GM21737 (cell line): Measurements from ENCODE around the gene GLT8D2.

Source experiments
- ATAC-seq: cut with Tn5 transposase; IDR thresholded peaks from one replicate; pipeline ENCODE4 v1.9.1; 2021; ENCODE audit warnings: mild to moderate bottlenecking, moderate library complexity; ENCODE audit not compliant: unreplicated experiment

GLT8D2 gene, protein sequence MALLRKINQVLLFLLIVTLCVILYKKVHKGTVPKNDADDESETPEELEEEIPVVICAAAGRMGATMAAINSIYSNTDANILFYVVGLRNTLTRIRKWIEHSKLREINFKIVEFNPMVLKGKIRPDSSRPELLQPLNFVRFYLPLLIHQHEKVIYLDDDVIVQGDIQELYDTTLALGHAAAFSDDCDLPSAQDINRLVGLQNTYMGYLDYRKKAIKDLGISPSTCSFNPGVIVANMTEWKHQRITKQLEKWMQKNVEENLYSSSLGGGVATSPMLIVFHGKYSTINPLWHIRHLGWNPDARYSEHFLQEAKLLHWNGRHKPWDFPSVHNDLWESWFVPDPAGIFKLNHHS

DNA sequence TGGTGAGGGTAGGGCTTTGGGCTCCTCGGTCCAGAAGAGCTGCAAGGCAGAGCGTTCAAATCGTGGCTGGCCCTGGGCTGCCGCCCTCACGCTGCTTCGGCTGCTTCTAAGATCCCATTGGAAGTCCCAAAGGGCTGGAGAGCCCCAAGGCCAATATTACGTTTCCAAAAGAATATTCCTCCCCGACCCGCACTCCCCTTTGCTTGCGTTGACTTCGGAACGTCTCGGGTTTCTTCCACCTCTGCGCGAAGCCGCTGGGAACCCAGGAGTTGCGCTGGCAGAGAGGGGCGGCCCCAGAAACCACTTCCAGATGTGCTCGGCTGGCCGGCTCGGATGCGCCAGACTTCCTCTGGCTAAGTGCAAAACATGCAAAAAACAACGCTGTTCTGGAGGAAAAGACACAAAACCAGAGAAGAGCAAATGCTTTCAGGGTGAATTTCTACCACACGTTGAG lies at the start of gene GLT8D2:
TSS of gene GLT8D2 (minus strand) at position 285 of the 454 bp plus-strand sequence. CDS start 30,539 bp downstream, outside the sequence.
- ATAC-seq: no peak

DNA sequence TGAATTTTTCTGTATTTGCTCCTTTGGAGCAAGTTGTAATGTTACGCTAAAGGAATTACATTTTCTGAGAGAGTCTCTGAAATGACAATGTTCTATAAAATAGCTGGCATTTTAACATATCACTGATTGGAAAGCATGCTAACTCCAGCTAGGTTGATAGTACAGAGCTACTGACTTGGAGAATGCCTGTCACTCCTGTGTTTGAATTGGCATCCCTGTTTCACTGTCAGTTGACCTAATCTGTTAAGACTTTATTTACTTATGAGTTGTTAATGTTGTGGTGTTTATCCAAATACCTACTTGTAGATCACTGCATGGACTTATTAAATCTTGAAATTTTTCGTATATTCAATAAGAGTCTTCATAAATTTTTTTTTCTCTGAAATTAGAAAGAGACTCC lies 48.0 kb upstream of the GLT8D2 start:
- no peak for ATAC-seq

DNA sequence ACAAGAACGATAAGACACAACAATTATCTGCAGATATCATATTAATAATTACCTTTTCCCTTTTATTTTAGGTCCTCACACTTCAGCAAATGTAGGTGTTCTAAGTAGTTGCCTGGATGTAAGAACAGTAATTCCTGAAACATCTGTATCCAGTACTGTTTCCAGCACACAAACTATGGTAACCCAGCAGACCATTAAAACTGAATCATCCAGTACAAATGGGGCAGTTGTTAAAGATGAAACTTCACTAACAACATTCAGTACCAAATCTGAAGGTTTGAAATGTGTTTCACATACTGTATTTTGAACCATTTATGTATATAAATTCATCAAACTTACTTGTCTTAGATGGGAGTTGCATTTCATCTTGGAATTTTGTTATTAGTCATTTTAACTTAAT lies 45.3 kb upstream of the GLT8D2 start:
- no peak for ATAC-seq

DNA sequence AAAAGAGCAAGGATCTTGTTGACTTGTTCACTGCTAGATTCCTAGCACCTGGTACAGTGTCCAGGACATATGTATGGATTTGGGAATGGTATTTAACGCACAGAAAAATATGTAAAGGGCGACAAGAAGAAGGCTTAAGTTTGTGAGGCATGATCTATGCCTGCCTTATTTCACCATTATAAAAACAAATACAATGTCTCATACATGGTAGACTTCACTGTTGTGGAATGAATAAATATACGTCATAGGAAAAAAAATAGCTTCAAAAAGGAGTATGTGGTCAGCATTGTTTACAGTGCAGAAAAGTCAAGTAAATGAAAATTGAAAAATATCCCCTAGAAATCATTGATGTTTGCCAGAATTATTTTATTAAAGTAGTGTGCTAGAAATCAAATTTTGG lies 44.3 kb upstream of the GLT8D2 start:
- ATAC-seq: no peak

DNA sequence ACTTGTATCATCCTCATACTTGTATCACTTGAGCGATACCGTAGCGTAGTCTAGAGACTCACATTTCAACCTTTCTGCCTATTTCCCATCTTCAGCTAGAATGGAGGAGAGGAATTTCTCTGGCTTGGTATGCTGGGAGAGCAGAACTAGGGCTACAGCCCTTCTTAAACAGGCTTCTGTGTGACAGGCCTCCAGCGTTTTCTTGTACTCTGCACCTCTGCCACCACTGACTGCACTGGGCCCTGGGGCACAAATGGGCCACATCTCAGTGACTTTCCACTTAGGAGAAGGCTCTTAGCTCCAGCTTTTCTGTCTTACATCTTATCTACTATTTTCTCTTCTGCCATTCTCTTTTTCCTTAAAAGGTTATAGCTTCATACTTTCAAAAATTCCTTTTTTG lies 41.1 kb upstream of the GLT8D2 start:
- ATAC-seq: no peak

DNA sequence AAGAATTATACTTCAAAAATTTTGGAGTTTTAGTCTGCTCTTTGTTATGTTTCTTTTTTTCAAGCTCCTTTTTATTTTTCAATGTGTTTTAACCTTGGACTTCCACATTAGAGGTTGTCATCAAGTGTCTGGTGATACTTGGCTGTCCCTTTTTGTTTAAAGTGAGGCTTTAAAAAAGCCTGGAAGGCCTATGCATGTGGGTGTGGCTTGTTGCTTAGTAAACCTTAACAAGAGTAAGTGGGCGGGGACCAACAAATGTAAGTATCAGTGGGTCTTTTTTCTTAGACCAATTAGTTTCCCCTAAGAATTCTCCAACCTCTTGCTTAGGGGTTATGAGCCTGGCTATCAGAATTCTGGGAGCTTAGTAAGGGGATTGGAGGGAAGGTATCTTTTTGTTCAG lies 40.7 kb upstream of the GLT8D2 start:
- ATAC-seq: no peak

DNA sequence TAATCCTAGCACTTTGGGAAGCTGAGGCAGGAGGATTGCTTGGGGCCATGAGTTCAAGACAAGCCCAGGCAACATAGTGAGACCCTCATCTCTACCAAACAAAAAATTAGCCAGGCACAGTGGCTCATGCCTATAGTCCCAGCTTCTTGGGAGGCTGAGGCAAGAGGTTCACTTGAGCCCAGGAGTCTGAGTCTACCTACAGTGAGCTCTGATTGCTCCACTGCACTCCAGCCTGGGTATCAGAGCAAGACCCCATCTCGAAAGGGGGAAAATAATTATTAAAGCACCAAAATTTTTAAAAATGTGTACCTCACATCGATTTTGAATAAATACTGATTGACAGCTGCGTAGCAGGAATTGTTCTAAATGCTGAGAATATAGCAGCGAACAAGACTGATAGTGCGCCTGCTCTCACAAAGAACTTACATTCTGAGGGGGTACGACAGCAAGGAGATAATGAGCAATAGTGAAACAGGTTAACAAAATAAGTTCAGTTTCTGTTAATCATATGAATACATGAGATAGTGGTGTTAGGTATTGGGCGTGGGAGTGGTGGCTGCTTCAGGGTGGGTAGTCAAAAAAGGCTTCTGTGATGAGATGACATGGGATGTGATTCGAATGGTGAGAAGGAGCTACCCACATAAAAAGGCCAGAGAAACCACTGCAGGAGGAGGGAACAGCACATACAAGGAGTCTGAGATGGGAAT lies 33.9 kb upstream of the GLT8D2 start:
- no peak for ATAC-seq

DNA sequence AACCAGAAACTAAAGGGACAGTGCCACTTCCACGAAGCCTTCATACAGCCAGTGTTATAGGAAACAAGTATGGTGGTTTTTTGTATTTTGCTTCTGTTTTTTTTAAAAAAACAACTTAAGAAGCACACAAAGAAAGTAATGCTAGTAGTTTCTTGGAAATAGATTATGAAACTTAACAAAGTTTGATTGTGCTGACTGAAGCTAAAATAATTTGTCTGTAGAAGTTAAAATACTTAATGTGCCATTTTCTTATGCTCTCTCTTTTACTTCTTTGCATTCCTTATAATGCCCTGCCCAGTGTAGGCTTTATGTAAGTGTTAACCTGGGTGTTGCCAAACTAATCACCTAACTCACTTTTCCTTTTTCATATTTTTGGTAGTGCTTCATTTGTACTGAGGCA lies 30.8 kb upstream of the GLT8D2 start:
- ATAC-seq: no peak

DNA sequence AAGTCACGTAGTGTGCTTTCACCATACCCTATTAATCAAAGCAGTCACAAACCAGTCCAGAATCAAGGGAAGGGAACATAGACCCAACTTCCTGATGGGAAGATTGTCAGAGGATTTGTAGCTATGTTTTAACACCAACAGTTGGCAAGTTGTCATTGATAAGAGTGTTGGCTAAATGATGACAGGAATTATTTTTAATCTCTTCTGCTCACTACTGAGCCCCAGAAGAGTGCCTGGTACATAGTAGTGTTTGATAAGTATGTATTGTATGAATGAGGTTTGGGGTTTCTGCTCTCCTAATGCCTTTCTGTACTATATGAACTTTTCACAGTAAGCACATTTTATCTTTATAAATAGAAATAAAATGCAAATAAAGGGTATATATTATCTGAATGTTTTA lies 29.0 kb upstream of the GLT8D2 start:
- no peak for ATAC-seq

DNA sequence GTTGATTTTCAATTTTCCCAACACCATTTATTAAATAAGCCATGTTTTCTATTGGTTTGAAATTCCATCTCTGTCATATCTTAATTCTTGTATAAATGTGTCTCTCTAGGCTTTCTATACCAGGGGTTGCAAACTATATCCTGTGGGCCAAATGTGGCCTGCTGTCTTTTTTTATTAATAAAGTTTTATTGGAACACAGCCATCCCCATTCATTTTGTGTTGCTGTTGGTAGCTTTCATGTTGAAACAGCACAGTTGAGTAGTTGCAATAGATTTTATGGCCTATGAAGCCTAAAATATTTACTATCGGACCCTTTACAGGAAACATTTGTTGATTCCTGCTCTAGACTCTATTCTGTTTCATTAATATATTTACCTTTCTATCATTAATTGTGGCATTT lies 23.7 kb upstream of the GLT8D2 start:
- ATAC-seq: no peak

DNA sequence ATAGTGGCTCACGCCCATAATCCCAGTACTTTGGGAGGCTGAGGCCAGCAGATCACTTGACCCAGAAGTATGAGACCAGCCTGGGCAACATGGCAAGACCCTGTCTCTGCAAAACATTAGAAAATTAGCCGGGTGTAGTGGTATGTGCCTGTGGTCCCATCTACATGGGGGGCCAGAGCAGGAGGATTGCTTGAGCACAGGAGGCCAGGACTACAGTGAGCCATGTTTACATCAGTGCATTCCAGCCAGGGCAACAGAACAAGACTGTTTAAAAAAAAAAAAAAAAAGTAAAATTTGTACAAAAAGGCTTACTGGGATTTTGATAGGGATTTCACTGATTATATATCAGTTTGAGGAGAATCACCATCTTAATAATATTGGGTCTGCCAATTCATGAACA lies 22.1 kb upstream of the GLT8D2 start:
- no peak for ATAC-seq

DNA sequence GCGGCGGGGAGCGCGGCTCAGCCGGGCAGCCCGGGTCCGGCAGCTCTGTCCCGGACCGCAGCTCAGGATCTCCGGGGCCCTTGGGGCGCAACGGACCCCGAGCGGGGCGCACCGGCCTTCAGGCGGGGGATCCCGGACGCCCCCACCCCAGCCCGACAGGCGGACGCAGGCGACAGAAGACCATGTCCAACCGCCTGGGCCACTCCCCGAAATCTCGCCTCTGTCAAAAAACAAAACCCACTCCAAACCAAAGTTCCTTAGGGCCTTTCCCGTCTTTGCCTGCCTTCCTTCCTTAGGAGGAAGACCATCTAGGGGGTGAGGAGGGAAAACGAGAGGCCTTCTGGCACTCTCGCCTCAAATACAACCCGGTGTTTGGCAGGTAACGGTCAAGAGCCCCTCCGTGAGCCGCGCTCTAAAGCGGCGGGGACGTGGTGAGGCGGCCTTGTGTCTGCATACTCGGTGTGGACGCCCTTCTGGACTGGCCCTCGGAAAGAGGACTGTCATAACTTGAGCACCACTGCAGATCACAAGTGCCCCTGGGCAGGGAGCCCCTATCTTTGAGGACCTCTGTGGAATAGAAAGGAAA lies 14.9 kb upstream of the GLT8D2 start:
- ATAC-seq: peak; percentile 6

DNA sequence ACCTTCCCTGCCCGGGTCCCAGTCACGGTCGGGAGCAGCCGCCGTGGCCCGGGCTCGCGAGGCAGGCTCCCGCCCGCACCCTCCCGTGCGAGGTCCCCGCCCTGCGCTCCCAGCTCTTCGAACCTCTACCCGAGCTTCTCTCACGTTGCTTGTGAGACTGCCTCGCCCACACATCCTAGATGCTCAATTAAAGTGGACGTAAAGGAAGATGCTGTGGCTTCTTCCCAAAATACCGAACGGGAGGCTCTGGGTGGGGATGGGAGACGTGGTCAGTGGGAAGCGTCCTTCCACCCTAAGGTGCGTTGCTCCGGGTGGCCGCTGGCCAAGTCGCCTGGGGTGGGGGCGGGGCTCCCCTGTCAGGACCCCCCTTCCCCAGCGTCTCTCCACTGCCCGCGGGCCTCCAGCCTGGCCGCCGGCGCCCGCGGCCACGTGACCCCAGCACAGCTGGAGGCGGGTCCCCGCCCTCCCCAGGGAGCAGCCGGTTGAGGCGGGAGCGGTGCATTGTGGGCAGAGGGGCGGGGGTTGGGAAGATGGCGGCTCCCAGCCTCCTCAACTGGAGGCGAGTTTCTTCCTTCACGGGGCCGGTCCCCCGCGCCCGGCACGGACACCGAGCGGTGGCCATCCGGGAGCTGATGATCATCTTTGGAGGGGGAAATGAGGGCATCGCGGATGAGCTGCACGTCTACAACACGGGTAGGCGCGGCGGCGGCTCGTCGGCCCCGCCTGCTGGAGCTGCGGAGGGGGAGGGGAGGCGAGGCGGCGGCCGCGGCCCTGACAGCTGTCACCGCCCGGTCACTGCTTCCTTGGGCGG lies 14.2 kb upstream of the GLT8D2 start, which contains the start of gene HCFC2:
TSS of gene HCFC2 (plus strand) at position 501 of the 811 bp plus-strand sequence. CDS start at position 531, 30 bp downstream.
- peak; percentile 84 for ATAC-seq

DNA sequence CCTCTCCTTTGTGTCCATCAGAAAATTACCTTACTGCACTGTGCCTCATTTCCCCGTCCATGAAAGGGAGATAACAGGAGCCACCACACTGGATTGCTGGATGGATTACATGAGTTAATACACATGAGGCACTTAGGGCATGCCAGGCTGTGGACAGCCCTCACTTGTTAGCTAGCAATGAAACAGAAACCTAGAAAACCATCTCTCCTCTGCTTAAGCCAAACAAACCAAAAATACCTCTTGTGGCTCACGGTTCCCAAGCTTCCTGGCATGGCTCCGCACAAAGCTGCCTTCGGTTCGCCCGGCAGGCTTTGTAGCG lies 13.7 kb upstream of the GLT8D2 start:
- ATAC-seq: peak; percentile 27

DNA sequence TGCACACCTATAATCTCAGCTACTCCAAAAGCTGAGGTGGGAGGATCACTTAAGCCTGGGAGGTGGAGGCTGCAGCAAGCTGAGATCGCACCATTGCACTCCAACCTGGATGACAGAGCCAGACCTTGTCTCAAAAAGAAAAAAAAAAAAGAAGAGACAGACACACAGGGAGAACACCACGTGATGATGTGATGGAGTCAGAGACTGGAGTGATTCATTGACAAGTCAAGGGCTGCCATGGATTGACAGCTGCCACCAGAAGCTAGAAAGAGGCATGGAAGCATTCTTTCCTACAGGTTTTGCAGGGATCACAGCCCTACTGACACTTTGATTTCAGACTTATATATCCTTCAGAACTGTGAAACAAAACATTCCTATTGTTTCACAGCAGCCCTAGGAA lies 10.8 kb upstream of the GLT8D2 start:
- no peak for ATAC-seq

DNA sequence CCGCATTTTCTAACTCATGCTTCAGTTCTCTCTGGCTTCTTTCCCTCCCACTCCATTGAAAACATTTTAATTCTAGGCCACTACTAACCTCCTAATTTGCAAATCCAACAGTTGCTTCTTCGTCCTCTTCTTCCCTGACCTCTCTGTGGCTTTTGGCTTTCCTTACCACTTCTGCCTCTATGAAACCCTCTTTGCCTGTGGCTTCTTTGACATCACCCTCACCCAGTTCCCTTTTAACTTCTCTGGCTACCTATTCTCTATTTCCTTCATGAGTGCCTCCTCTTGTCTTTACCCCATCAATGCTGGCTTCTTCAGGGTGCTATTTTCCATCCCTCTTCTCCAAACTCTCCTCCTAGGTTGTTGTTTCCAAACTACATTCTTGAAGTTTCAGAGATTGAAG lies 10.0 kb upstream of the GLT8D2 start:
- no peak for ATAC-seq

DNA sequence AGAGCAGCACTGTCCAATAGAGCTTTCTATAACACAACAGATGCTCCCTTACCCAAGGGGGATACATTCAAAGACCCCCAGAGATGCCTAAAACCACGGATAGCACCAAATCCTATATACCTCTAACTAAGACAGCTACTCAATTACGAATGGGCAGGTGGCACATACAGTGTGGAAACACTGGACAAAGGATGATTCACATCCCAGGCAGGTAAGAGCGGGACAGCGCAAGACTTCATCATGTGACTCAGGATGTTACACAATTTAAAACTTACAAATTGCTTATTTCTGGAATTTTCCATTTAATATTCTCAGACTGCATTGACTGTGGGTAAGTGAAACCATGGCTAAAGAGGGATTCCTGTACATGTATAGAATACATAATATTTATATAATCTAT lies 8.8 kb upstream of the GLT8D2 start:
- ATAC-seq: no peak

DNA sequence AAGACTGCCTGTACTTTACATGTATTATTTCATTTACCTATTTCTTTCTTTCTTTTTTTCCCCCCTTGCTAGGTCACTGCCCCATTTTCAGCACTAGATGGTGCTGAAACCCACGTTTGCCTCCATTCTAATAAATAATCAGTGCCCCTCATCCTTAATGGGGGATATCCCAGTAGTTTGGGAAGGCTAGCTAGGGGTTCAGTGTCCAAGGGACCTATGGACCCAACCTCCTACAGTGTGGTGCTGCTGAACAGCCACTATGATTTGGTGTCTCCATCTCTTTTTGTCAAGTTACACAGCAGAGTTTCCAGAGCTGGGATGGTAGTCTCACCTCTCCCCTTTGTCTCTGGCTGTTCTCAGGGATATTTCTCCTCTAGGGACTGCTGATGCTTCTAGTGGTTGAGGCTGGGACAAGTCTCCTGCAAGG lies 7.8 kb upstream of the GLT8D2 start:
- ATAC-seq: no peak

DNA sequence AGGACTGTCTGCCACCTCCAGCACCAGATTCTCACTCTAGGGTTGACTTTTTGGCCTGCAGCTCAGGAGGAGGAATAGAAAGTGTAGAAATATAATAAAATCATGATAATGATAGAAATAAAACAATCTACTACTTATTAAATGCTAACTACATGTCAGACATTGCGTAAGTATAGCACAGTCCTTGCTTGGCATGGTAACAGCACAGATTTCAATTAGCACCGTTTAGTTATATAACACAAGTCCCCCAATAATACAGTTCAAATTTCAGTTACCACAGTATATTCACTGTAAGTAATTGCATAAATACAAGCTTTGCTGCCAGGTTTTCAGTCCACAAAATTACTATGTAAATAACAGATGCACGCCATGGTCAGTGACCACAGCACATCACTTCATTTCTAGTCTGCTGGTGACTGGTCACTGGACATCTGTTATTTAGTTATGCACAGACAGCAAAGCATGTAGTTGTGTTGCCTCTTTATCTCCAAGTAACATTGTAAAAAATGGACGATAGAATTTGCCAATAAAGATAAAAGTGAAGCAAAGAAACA lies 6.5 kb upstream of the GLT8D2 start:
- ATAC-seq: no peak

DNA sequence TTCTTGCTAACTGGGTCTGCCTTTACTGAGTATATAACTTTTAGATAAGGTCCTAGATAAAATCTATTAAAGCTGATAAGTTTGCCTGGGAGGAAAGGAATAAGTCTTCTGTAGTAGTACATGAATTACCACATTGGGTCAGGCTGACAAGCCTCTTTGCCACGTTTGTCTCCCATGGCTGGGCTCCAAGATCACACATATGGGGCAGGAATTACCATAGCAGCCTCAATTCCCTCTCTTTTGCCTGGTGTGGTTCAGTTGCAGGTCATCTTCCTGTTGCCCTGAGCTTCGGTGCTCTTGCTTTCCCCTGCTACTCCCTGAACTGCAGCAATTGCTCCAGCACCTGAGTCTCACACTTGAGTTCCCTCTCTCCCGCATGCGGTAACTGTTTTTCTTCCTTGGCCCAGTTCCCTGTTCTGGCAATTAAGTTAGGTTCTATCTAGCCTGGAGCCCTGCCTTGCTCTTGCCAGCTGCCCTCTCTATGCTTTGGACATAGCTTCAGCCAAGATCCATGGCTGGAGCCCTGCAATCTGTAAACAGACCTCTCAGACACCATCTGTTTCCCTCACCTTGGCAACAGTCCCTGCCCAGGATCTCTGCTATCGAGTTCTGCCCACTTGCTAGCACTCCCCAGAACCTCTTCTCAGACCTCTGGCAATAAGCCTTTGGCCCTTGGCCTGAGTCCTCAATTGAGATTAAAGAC lies 5.8 kb upstream of the GLT8D2 start:
- ATAC-seq: no peak
